Pancreas (tissue), 10 donors: Measurements from ENCODE around the gene PRDM16. TPM values are rescaled to one million over a fixed set of nuclear protein-coding genes. Genes with fewer than 3 reads are reported as not detected.

Experiments
- ATAC-seq, 4 donors: fragments of 200-7000 bp; cut with Tn5 transposase; one replicate each; pipeline versions ENCODE4 v1.8.0 to v1.9.1; 2020; ENCODE audit warnings: mild to moderate bottlenecking in 4 of 4, moderate library complexity in 4 of 4
- DNase-seq, 6 donors: peaks; one replicate each; pipeline ENCODE4 v3.0.0-alpha.2; 2020
- FAIRE-seq: peaks from 2 replicates; lab custom pipeline; 2012; peaks lifted over from hg19 to GRCh38; lab: Jason Lieb, UNC
- H3K27ac ChIP-seq, 4 donors: fragments of 200-600 bp; sonication (generic); 1 replicate in 3 of 4; 2 replicates in 1 of 4; pipeline versions ENCODE4 v1.5.0 to v1.8.0; 2020
- H3K27me3 ChIP-seq, 4 donors: fragments of 200-600 bp; one replicate each; pipeline ENCODE4 v1.8.0; 2021
- H3K36me3 ChIP-seq, 3 donors: fragments of 200-600 bp; sonication (generic) in 1 of 3; one replicate each; pipeline versions ENCODE4 v1.5.0 to v1.8.0; 2020 to 2021
- H3K4me1 ChIP-seq, 3 donors: fragments of 200-600 bp; one replicate each; pipeline ENCODE4 v1.8.0; 2021
- H3K4me3 ChIP-seq, 4 donors: fragments of 200-600 bp; sonication (generic) in 2 of 4; one replicate each; pipeline versions ENCODE4 v1.5.0 to v1.8.0; 2020 to 2021
- H3K9me3 ChIP-seq, 4 donors: fragments of 200-600 bp; one replicate each; pipeline ENCODE4 v1.8.0; 2021
- CTCF ChIP-seq, 4 donors: fragments of 200-600 bp; sonication (generic) in 3 of 4; IDR thresholded peaks; one replicate each; pipeline versions ENCODE4 v1.5.0 to v1.8.0; 2021; ENCODE audit warnings: antibody characterized with exemption in 4 of 4
- WGBS, 2 donors: extraction: QIAGEN DNeasy Blood & Tissue Kit; methylation state at CpG; one replicate each; pipeline ENCODE4 v1.1.7; 2013; 5-methylcytosine and 5-hydroxymethylcytosine counted together
- intact Hi-C, 3 donors: fragments of 100-400 bp; cut with DNase I; formaldehyde crosslinking; loops; one replicate each; pipeline versions ENCODE4 v1.11.1 to v1.14.2; 2022
- polyA plus RNA-seq, 2 donors: library from polyadenylated mRNA; stranded (reverse); fragments of 200-250 nt; gene quantifications; one replicate each; pipeline ENCODE4 v1.2.3, GENCODE V29; 2013
- total RNA-seq, 6 donors: library from RNA; stranded (reverse); fragmentation: NEBNext Ultra II Directional in 4 of 6; extraction: Animal tissue kit (Norgen Biotek cat#: 25700) in 4 of 6; gene quantifications; one replicate each; pipeline versions ENCODE4 v1.2.1 to v1.2.4, GENCODE V29; 2021 to 2023
- donor health status: healthy with polysubstance abuse.
- donor health status: DM: no; HTN: no; CAD: no; lungs with moderate emphysema.
- donor health status: DM: no; HTN: no; CAD: no.
- donor health status: control.
- donor health status: control.
- donor health status: Bipolar disorder and iron deficiency.
- donor health status: DM: yes; HTN: yes; CAD: no.
- donor health status: DM: no; HTN: no; CAD: no.
- donor health status: DM: no; HTN: no; CAD: no.
- donor health status: DM: yes; HTN: yes; CAD: no.

Gene PRDM16
- total and polyA plus RNA-seq, 8 donors = 6.6 to 19.2 (median 14.9) TPM

DNA sequence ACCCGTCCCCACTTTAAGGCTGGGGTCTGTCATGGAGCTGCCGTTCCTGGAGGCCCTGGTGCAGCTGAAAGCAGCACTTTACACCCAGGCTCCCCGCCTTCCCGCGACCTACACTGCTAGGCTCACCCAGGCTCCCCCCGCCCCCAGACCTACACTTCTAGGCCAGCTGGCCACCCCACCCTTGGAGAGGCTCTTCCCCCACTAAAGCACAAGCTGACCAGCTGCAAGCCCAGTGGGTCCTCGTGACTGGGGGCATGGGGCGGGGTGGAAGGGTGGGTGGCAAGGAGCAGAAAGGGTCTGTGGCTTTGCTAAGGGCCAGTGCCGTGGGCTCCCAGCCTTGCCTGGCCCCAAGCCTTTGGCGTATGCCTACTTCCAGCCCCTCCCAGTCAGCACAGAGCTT lies 375.7 kb downstream of the PRDM16 start:
- FAIRE-seq = no peak

DNA sequence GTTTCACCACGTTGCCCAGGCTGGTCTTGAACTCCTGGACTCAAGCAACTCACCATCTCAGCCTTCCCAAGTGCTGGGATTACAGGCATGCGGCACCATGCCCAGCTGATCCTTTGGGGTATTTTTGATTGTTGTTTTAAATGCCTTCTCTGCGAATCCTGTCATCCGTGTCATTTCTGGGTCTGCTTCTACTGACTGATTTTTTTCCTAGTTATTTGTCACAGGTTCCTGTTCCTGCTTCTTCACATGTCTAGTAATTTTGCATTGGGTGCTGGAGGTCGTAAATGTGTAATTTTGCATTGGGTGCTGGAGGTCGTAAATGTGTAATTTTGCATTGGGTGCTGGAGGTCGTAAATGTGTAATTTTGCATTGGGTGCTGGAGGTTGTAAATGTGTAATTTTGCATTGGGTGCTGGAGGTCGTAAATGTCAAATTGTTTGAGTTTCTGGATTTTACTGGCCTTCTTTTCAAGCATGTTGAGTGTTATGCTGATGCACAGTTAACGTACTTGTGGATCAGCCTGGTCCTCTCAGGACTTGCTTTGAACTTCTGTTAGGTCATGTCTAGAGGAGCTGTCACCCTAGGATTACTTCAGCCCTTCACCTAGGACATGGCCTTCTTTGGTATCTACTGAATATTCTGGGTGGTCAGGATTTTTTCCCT lies 381.3 kb downstream of the PRDM16 start:
- no peak for DNase-seq
- intact Hi-C loops = loop anchor here in 1 of 3 donors (10.0 kb wide), 1 partner anchor 174 kb away; the partner anchor contains the start of gene TPRG1L
- Histone ChIP-seq H3K27ac (no peak overlapping the region), H3K27me3 (no peaks in the 10 kb centered on the region), H3K4me3 (no peak overlapping the region), H3K36me3 (no peaks in the 10 kb centered on the region), H3K9me3 (no peaks in the 10 kb centered on the region), H3K4me1 (peaks cover 6 to 10% (median 8%) of the 10 kb centered on the region in 3 donors)
- FAIRE-seq = no peak
- WGBS, 2 donors = 55 to 69% methylated on average over 9 of the region's 9 CpGs
- ATAC-seq = no peak
- TF ChIP-seq CTCF (IDR thresholded peaks at IDR 0.05) = no peak

More for the DNA sequence above, 375.7 kb downstream of the PRDM16 start:
- 65 to 69% methylated on average over 10 of the region's 10 CpGs for WGBS, 2 donors
- Histone ChIP-seq H3K4me3 (no peak overlapping the region), H3K9me3 (no peaks in the 10 kb centered on the region), H3K4me1 (no peaks in the 10 kb centered on the region), H3K27me3 (no peaks in the 10 kb centered on the region), H3K36me3 (no peaks in the 10 kb centered on the region), H3K27ac (no peak overlapping the region)
- peak in 2 of 6 donors; percentile 9 to 49 for DNase-seq
- intact Hi-C loops = no loop called here
- TF ChIP-seq CTCF (IDR thresholded peaks at IDR 0.05) = no peak
- ATAC-seq = no peak

GRCh38 chr1:3450983-3451382 lies 382.0 kb downstream of the PRDM16 start:
- ATAC-seq (no peak), DNase-seq (peak in 1 of 6 donors; percentile 27), FAIRE-seq (no peak)
- Histone ChIP-seq H3K9me3 (no peaks in the 10 kb centered on the region), H3K36me3 (no peaks in the 10 kb centered on the region), H3K27ac (no peak overlapping the region), H3K4me1 (peaks cover 6 to 11% (median 8%) of the 10 kb centered on the region in 3 donors), H3K27me3 (no peaks in the 10 kb centered on the region), H3K4me3 (no peak overlapping the region)
- TF ChIP-seq CTCF (IDR thresholded peaks at IDR 0.05) = no peak
- intact Hi-C loops = loop anchor here in 1 of 3 donors (10.0 kb wide), 1 partner anchor 174 kb away; the partner anchor contains the start of gene TPRG1L
- WGBS, 2 donors = 54 to 66% methylated on average over 12 of the region's 12 CpGs

DNA sequence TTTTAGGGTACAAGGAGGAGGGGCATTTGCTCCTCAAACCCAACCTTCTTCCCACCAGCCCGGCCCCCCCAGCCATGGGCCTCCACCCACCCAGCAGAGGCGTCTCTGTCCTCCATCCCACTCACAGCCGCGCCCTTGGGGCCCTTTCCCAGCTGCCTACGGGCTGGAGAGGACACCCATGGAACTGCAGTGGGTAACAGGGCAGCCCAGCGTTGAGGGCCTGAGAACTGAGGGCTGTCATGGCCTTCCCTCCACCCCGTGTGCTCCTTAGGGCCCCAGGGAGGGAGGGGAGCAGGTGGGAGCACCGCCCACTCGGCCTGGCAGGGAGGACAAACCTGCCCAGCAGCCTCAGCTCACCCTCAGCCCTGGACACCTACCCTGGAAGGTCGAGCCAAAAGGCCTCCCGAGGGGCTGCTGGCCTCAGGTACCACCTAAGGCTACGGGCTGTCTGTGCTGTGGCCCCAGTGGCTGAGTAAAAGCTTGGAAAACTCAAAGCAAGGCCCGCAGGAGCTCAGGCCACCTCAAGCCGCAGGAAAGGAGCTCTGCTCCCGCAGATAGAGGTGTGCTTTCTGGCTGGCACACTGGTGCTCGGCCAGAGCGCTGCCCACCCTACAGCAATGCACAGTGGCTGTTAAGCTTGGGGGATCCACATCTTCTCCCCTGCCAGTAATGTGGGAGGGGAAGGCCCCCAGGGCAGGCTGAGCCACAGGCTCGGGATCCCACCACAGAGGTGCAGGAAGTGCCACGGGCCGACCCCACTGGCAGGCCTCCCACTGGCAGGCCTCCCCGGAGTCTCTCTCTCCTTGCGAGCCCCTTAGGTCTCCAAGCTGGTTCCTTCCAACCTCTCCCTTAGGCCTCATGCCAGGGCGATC lies 383.2 kb downstream of the PRDM16 start:
- Histone ChIP-seq H3K27ac (no peak overlapping the region), H3K4me3 (no peak overlapping the region), H3K36me3 (no peaks in the 10 kb centered on the region), H3K4me1 (peaks cover 6 to 11% (median 8%) of the 10 kb centered on the region in 3 donors), H3K9me3 (no peaks in the 10 kb centered on the region), H3K27me3 (no peaks in the 10 kb centered on the region)
- no peak for FAIRE-seq
- WGBS, 2 donors = 53 to 63% methylated on average over 23 of the region's 23 CpGs
- peak in 2 of 6 donors; percentile 50 to 70 for DNase-seq
- no peak for TF ChIP-seq CTCF (IDR thresholded peaks at IDR 0.05)
- intact Hi-C loops = loop anchor here in 1 of 3 donors (2.0 to 10.0 kb wide), 2 partner anchors 31 to 173 kb away; partner anchors contain the start of gene TPRG1L
- ATAC-seq = no peak
